ENCODE data around the gene KIRREL3.

Gene KIRREL3

GRCh38 chr11:126834149-126834548, 166.4 kb downstream of the KIRREL3 start:
- no peak for TF ChIP-seq CTCF (IDR thresholded peaks at IDR 0.05; ENCODE audit: insufficient read depth, low read length, poor library complexity, severe bottlenecking)
- no peak for DNase-seq (ENCODE audit: extremely low read depth, insufficient read length)
- Histone ChIP-seq H3K4me3 (replicated peaks; ENCODE audit: low read depth, low read length) (no peak overlapping the region), H3K36me3 (ENCODE audit: control insufficient read depth, insufficient read depth, low read length) (no peaks in the 10 kb centered on the region), H3K27me3 (replicated peaks; ENCODE audit: control insufficient read depth, insufficient read depth, low read length) (no peaks in the 10 kb centered on the region; the same call in none of the 2 replicates)

GRCh38 chr11:126833065-126833464, 167.5 kb downstream of the KIRREL3 start:
- no peak for DNase-seq (ENCODE audit: extremely low read depth, insufficient read length)
- Histone ChIP-seq H3K27me3 (replicated peaks; ENCODE audit: control insufficient read depth, insufficient read depth, low read length) (no peaks in the 10 kb centered on the region; the same call in none of the 2 replicates), H3K4me3 (replicated peaks; ENCODE audit: low read depth, low read length) (no peak overlapping the region), H3K36me3 (ENCODE audit: control insufficient read depth, insufficient read depth, low read length) (no peaks in the 10 kb centered on the region)
- no peak for TF ChIP-seq CTCF (IDR thresholded peaks at IDR 0.05; ENCODE audit: insufficient read depth, low read length, poor library complexity, severe bottlenecking)

GRCh38 chr11:126832387-126832786, 168.2 kb downstream of the KIRREL3 start:
- no peak for DNase-seq (ENCODE audit: extremely low read depth, insufficient read length)
- no peak for TF ChIP-seq CTCF (IDR thresholded peaks at IDR 0.05; ENCODE audit: insufficient read depth, low read length, poor library complexity, severe bottlenecking)
- H3K27me3 ChIP-seq (replicated peaks; ENCODE audit: control insufficient read depth, insufficient read depth, low read length): no peaks in the 10 kb centered on the region; the same call in none of the 2 replicates
- no peak overlapping the region for H3K4me3 ChIP-seq (replicated peaks; ENCODE audit: low read depth, low read length)
- no peaks in the 10 kb centered on the region for H3K36me3 ChIP-seq (ENCODE audit: control insufficient read depth, insufficient read depth, low read length)

- TF ChIP-seq CTCF (IDR thresholded peaks at IDR 0.05; ENCODE audit: insufficient read depth, low read length, poor library complexity, severe bottlenecking): no peak
- no peak for DNase-seq (ENCODE audit: extremely low read depth, insufficient read length)
- H3K27me3 ChIP-seq (replicated peaks; ENCODE audit: control insufficient read depth, insufficient read depth, low read length): no peaks in the 10 kb centered on the region; the same call in none of the 2 replicates
- no peak overlapping the region for H3K4me3 ChIP-seq (replicated peaks; ENCODE audit: low read depth, low read length)
- no peaks in the 10 kb centered on the region for H3K36me3 ChIP-seq (ENCODE audit: control insufficient read depth, insufficient read depth, low read length)
These were observed 170.3 kb downstream of the KIRREL3 start for GRCh38 chr11:126830216-126830806.

DNA sequence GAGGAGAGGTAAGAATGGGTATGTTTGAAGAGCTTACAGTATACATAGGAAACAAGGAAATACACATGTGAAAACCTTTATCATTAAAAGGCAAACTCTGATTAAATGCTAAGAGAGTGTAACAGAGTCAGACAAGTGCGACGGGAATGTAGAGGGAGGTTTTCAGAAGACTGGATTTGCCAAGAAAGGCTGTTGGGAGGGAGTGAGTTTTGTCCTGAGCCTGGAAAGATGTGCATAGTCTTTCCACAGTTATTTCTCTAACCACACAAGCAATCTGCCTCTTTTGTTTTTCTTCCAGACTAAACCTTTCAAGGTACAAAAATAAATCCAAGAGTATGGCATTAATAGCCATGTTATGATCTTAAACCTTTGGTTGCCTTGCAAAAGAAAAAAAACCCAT, 170.9 kb downstream of the KIRREL3 start:
- H3K27me3 ChIP-seq (replicated peaks; ENCODE audit: control insufficient read depth, insufficient read depth, low read length): no peaks in the 10 kb centered on the region; the same call in none of the 2 replicates
- no peak for TF ChIP-seq CTCF (IDR thresholded peaks at IDR 0.05; ENCODE audit: insufficient read depth, low read length, poor library complexity, severe bottlenecking)
- no peak for DNase-seq (ENCODE audit: extremely low read depth, insufficient read length)
- H3K4me3 ChIP-seq (replicated peaks; ENCODE audit: low read depth, low read length): no peak overlapping the region
- no peaks in the 10 kb centered on the region for H3K36me3 ChIP-seq (ENCODE audit: control insufficient read depth, insufficient read depth, low read length)
